SK-N-SH (cell line): Measurements from ENCODE around the gene B4GALNT4. TPM values are rescaled to one million over a fixed set of nuclear protein-coding genes. Genes with fewer than 3 reads are reported as not detected.

Experiments
- CTCF ChIA-PET: fragments of 300-600, 350-600 bp; formaldehyde crosslinking; extraction: SDS; loops from one replicate; lab custom pipeline; 2021; lab: Yijun Ruan, JAX
- POLR2A ChIA-PET: fragments of 350-600 bp; sonication (Branson Sonifier 250); formaldehyde crosslinking; extraction: SDS; loops from one replicate; lab custom pipeline; 2020; ENCODE audit warnings: antibody characterized with exemption, inconsistent platforms; lab: Yijun Ruan, JAX
- DNase-seq: peaks from one replicate; pipeline ENCODE4 v3.0.0; 2012
- H2AFZ ChIP-seq: fragments of 200-600 bp; sonication (generic); 2 replicates; pipeline ENCODE4 v1.8.1; 2016; ENCODE audit warnings: antibody characterized with exemption, mild to moderate bottlenecking, low read depth
- H3F3A ChIP-seq: fragments of 200-600 bp; sonication (generic); replicated peaks from 2 replicates; pipeline ENCODE3; 2016; ENCODE audit warnings: antibody characterized with exemption, mild to moderate bottlenecking; ENCODE audit not compliant: insufficient read depth
- H3K27ac ChIP-seq, 2 experiments: fragments of 200-500 bp in 1 of 2; fragments of 200-600 bp in 1 of 2; sonication (Bioruptor generic) in 1 of 2; sonication (generic), shearing (Covaris generic) in 1 of 2; 2 replicates each; pipeline versions ENCODE4 v1.5.1 to v1.6.1; 2014 to 2016; ENCODE audit warnings: low read depth in 2 of 2, inconsistent platforms in 1 of 2, low read length in 1 of 2, mild to moderate bottlenecking in 1 of 2, mixed read lengths in 1 of 2
- H3K27me3 ChIP-seq: fragments of 200-600 bp; sonication (generic), shearing (Covaris generic); 2 replicates; pipeline ENCODE4 v1.6.1; 2016; ENCODE audit warnings: mixed run types; ENCODE audit not compliant: insufficient read depth
- H3K36me3 ChIP-seq, 2 experiments: fragments of 200-500 bp in 1 of 2; fragments of 200-600 bp in 1 of 2; sonication (Bioruptor generic) in 1 of 2; sonication (generic) in 1 of 2; replicated peaks in 1 of 2; 2 replicates each; pipeline versions ENCODE3 to v1.5.1; 2014 to 2016; ENCODE audit warnings: low read length in 1 of 2, mild to moderate bottlenecking in 1 of 2; ENCODE audit not compliant: insufficient read depth in 2 of 2, control insufficient read depth in 1 of 2
- H3K4me1 ChIP-seq, 2 experiments: fragments of 200-500 bp in 1 of 2; fragments of 200-600 bp in 1 of 2; sonication (Bioruptor generic) in 1 of 2; sonication (generic), shearing (Covaris generic) in 1 of 2; 2 replicates each; pipeline versions ENCODE4 v1.5.1 to v1.6.1; 2014 to 2016; ENCODE audit warnings: low read depth in 1 of 2, low read length in 1 of 2, mixed run types in 1 of 2; ENCODE audit not compliant: insufficient read depth in 2 of 2, control insufficient read depth in 1 of 2
- H3K4me2 ChIP-seq: fragments of 200-600 bp; sonication (generic), shearing (Covaris generic); 2 replicates; pipeline ENCODE4 v1.6.1; 2017; ENCODE audit warnings: mixed run types
- H3K4me3 ChIP-seq, 2 experiments: fragments of 200-500 bp in 1 of 2; fragments of 200-600 bp in 1 of 2; sonication (Bioruptor generic) in 1 of 2; sonication (generic), shearing (Covaris generic) in 1 of 2; 2 replicates each; pipeline versions ENCODE4 v1.5.1 to v1.8.1; 2014 to 2016; ENCODE audit warnings: low read depth in 2 of 2, inconsistent platforms in 1 of 2, low read length in 1 of 2, mild to moderate bottlenecking in 1 of 2, mixed read lengths in 1 of 2, moderate library complexity in 1 of 2
- H3K79me2 ChIP-seq: fragments of 200-600 bp; sonication (generic); 2 replicates; pipeline ENCODE4 v1.8.1; 2017; ENCODE audit warnings: mild to moderate bottlenecking; ENCODE audit not compliant: insufficient read depth
- H3K9ac ChIP-seq: fragments of 200-600 bp; sonication (generic); 2 replicates; pipeline ENCODE4 v1.6.1; 2017; ENCODE audit warnings: mixed run types
- H3K9me2 ChIP-seq: fragments of 200-600 bp; sonication (generic); 2 replicates; pipeline ENCODE4 v1.6.1; 2017; ENCODE audit warnings: mixed run types
- H3K9me3 ChIP-seq: fragments of 200-600 bp; sonication (generic); 2 replicates; pipeline ENCODE4 v1.6.1; 2017; ENCODE audit warnings: mixed run types, mild to moderate bottlenecking, moderate library complexity
- H4K20me1 ChIP-seq: fragments of 200-600 bp; sonication (generic); 2 replicates; pipeline ENCODE4 v1.6.1; 2017; ENCODE audit warnings: mild to moderate bottlenecking, mixed run types; ENCODE audit not compliant: insufficient read depth
- CHD2 ChIP-seq: fragments of 150-350 bp; IDR thresholded peaks from 2 replicates; pipeline ENCODE4 v1.6.1; 2018; ENCODE audit warnings: low read length; ENCODE audit not compliant: partially characterized antibody
- FOSL2 ChIP-seq: IDR thresholded peaks from 2 replicates; pipeline ENCODE4 v1.4.0; 2012; ENCODE audit warnings: low read depth, mild to moderate bottlenecking, moderate library complexity, borderline replicate concordance
- FOXJ3 ChIP-seq: sonication (generic); formaldehyde crosslinking; IDR thresholded peaks from 2 replicates; pipeline ENCODE4 v1.5.1; 2020; ENCODE audit warnings: mild to moderate bottlenecking, missing genetic modification reagents
- FOXM1 ChIP-seq: IDR thresholded peaks from 2 replicates; pipeline ENCODE4 v1.4.0; 2012; ENCODE audit warnings: low read depth, mild to moderate bottlenecking
- GABPA ChIP-seq: IDR thresholded peaks from 2 replicates; pipeline ENCODE4 v1.4.0; 2012; ENCODE audit warnings: low read depth, mild to moderate bottlenecking
- GATA2 ChIP-seq: sonication (generic); formaldehyde crosslinking; IDR thresholded peaks from 2 replicates; pipeline ENCODE4 v1.5.0; 2020; ENCODE audit warnings: mild to moderate bottlenecking, missing genetic modification reagents
- JUND ChIP-seq: IDR thresholded peaks from 2 replicates; pipeline ENCODE4 v1.4.0; 2012
- POLR2AphosphoS5 ChIP-seq: IDR thresholded peaks from 2 replicates; pipeline ENCODE4 v1.6.1; 2012; ENCODE audit warnings: low read depth, low read length
- REST ChIP-seq: IDR thresholded peaks from 2 replicates; pipeline ENCODE4 v1.6.1; 2012; ENCODE audit warnings: mild to moderate bottlenecking, low read depth, low read length, moderate library complexity
- RXRA ChIP-seq: IDR thresholded peaks from 2 replicates; pipeline ENCODE4 v1.4.0; 2012; ENCODE audit warnings: low read depth, mild to moderate bottlenecking, borderline replicate concordance
- SIN3A ChIP-seq: IDR thresholded peaks from 2 replicates; pipeline ENCODE4 v1.6.1; 2012; ENCODE audit warnings: low read depth, mild to moderate bottlenecking, low read length, moderate library complexity, borderline replicate concordance
- TAF1 ChIP-seq: IDR thresholded peaks from 2 replicates; pipeline ENCODE4 v1.6.1; 2012; ENCODE audit warnings: low read depth, mild to moderate bottlenecking, low read length, moderate library complexity, borderline replicate concordance
- TEAD4 ChIP-seq: IDR thresholded peaks from 2 replicates; pipeline ENCODE4 v1.4.0; 2012; ENCODE audit warnings: mild to moderate bottlenecking, borderline replicate concordance; ENCODE audit not compliant: insufficient read depth
- USF1 ChIP-seq: IDR thresholded peaks from 2 replicates; pipeline ENCODE4 v1.4.0; 2012; ENCODE audit warnings: low read depth, borderline replicate concordance
- WGBS: methylation state at CpG from one replicate; pipeline ENCODE4 v1.1.6; 2017; ENCODE audit warnings: low lambda C conversion rate; 5-methylcytosine and 5-hydroxymethylcytosine counted together
- polyA plus RNA-seq, 3 experiments: library from polyadenylated mRNA; depleted of rRNA; stranded (reverse); fragments of >200 nt; gene quantifications; 2 replicates each; pipeline ENCODE4 v1.2.3, GENCODE V29; 2012
- TF ChIP-seq, protein P1 (sequence below): IDR thresholded peaks from 2 replicates; pipeline ENCODE4; 2012
- TF ChIP-seq, protein P2 (sequence below): fragments of 150-350 bp; IDR thresholded peaks from 2 replicates; pipeline ENCODE4 v1.6.1; 2017; ENCODE audit warnings: antibody characterized with exemption, low read length, low read depth, borderline replicate concordance
- TF ChIP-seq, protein P3 (sequence below): fragments of 200-600 bp; sonication (generic); IDR thresholded peaks from 2 replicates; pipeline ENCODE4 v1.6.1; 2017; ENCODE audit warnings: antibody characterized with exemption, mild to moderate bottlenecking, moderate library complexity

B4GALNT4 gene
- polyA plus RNA-seq, 1 of the 3 experiments (the other 2 are of a cell fraction): 66.7 TPM

- H3K9ac ChIP-seq: no peak overlapping the region
- no peak overlapping the region for H3K4me3 ChIP-seq
- no peaks in the 10 kb centered on the region for H3F3A ChIP-seq
- no peak overlapping the region; a peak in 1 of 4 replicates for H3K27ac ChIP-seq
- no peaks in the 10 kb centered on the region for H3K9me3 ChIP-seq
- H4K20me1 ChIP-seq: no peaks in the 10 kb centered on the region
- WGBS: 83% methylated on average over 12 of the region's 14 CpGs
- peak; percentile 55 for DNase-seq
- H3K9me2 ChIP-seq: no peaks in the 10 kb centered on the region
- no peaks in the 10 kb centered on the region for H3K79me2 ChIP-seq
- TF ChIP-seq USF1: no peak
- no peak for TF ChIP-seq TEAD4
- TF ChIP-seq TAF1: no peak
- TF ChIP-seq POLR2AphosphoS5: no peak
- TF ChIP-seq SIN3A: no peak
- H3K4me2 ChIP-seq: no peak overlapping the region
- POLR2A ChIA-PET: interaction anchor here (1.0 to 1.3 kb wide), 2 partner anchors 9 to 13 kb away, joined by 3 to 4 read pairs; no protein-coding TSS in a partner anchor
- no peak overlapping the region for H2AFZ ChIP-seq
- H3K4me1 ChIP-seq: peaks cover 0 to 4% of the 10 kb centered on the region in 2 experiments; a peak in 1 of 4 replicates
- no peaks in the 10 kb centered on the region for H3K27me3 ChIP-seq
- peaks cover 0 to 14% of the 10 kb centered on the region in 2 experiments for H3K36me3 ChIP-seq
- CTCF ChIA-PET: interaction anchor here (0.8 to 1.9 kb wide), 4 partner anchors 12 to 78 kb away, joined by 3 to 11 read pairs (median 4); no protein-coding TSS in a partner anchor
Measured at GRCh38 chr11:383431-383830, 14.1 kb downstream of the B4GALNT4 start.

DNA sequence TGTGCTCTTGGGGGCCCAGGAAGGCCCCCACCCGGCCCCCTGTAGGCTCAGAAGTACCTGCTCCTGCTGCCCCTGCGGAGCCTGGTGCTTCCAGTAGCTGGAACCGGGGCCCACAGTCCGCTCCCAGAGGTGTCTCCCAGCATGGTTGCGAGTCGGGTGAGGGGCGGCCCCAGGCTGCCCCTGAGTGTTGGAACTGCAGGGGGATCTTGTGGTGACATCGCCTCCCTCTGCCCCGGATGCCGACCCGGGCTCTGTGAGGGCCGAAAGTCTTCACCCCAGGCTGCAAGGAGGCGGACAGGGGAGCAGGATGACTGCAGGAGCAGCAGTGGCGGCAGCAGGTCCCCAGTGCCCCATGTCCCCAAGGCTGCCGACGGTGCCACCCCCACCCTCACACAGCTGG, 15.2 kb downstream of the B4GALNT4 start:
- Histone ChIP-seq H3K9me2 (no peaks in the 10 kb centered on the region), H3K27me3 (no peaks in the 10 kb centered on the region), H4K20me1 (no peaks in the 10 kb centered on the region), H2AFZ (no peak overlapping the region), H3K27ac (no peak overlapping the region), H3K36me3 (peaks cover 0 to 9% of the 10 kb centered on the region in 2 experiments), H3K4me3 (no peak overlapping the region), H3K4me1 (peaks cover 0 to 4% of the 10 kb centered on the region in 2 experiments; a peak in 1 of 4 replicates), H3F3A (no peaks in the 10 kb centered on the region), H3K4me2 (no peak overlapping the region), H3K9me3 (no peaks in the 10 kb centered on the region), H3K79me2 (no peaks in the 10 kb centered on the region), H3K9ac (no peak overlapping the region)
- CTCF ChIA-PET: no interaction called here
- no peak for TF ChIP-seq GABPA
- TF ChIP-seq, protein P1, sequence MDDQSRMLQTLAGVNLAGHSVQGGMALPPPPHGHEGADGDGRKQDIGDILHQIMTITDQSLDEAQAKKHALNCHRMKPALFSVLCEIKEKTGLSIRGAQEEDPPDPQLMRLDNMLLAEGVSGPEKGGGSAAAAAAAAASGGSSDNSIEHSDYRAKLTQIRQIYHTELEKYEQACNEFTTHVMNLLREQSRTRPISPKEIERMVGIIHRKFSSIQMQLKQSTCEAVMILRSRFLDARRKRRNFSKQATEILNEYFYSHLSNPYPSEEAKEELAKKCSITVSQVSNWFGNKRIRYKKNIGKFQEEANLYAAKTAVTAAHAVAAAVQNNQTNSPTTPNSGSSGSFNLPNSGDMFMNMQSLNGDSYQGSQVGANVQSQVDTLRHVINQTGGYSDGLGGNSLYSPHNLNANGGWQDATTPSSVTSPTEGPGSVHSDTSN: no peak
- TF ChIP-seq, protein P2, sequence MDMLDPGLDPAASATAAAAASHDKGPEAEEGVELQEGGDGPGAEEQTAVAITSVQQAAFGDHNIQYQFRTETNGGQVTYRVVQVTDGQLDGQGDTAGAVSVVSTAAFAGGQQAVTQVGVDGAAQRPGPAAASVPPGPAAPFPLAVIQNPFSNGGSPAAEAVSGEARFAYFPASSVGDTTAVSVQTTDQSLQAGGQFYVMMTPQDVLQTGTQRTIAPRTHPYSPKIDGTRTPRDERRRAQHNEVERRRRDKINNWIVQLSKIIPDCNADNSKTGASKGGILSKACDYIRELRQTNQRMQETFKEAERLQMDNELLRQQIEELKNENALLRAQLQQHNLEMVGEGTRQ: no peak
- TF ChIP-seq, protein P3, sequence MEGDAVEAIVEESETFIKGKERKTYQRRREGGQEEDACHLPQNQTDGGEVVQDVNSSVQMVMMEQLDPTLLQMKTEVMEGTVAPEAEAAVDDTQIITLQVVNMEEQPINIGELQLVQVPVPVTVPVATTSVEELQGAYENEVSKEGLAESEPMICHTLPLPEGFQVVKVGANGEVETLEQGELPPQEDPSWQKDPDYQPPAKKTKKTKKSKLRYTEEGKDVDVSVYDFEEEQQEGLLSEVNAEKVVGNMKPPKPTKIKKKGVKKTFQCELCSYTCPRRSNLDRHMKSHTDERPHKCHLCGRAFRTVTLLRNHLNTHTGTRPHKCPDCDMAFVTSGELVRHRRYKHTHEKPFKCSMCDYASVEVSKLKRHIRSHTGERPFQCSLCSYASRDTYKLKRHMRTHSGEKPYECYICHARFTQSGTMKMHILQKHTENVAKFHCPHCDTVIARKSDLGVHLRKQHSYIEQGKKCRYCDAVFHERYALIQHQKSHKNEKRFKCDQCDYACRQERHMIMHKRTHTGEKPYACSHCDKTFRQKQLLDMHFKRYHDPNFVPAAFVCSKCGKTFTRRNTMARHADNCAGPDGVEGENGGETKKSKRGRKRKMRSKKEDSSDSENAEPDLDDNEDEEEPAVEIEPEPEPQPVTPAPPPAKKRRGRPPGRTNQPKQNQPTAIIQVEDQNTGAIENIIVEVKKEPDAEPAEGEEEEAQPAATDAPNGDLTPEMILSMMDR: no peak
- no peak for TF ChIP-seq GATA2 (CRISPR knock-in tag)
- no peak for TF ChIP-seq RXRA
- TF ChIP-seq TEAD4: no peak
- no peak for TF ChIP-seq FOXJ3 (CRISPR knock-in tag)
- no peak for TF ChIP-seq CHD2
- no peak for TF ChIP-seq FOXM1
- no peak for TF ChIP-seq JUND
- TF ChIP-seq TAF1: no peak
- TF ChIP-seq FOSL2: no peak
- TF ChIP-seq REST: no peak
- no CpG with 5 or more reads among the region's 16 CpGs for WGBS
- POLR2A ChIA-PET: interaction anchor here (1.3 kb wide), 1 partner anchor 12 kb away, joined by 4 read pairs; no protein-coding TSS in a partner anchor
- DNase-seq: no peak
